DOHH2 (cell line): Measurements from ENCODE around the gene PHF10.

Source experiments
- CTCF ChIP-seq: fragments of 200-600 bp; sonication (generic); IDR thresholded peaks from one replicate; pipeline ENCODE4 v1.5.1; 2014; ENCODE audit warnings: antibody characterized with exemption, mild to moderate bottlenecking, low read depth, low read length; ENCODE audit not compliant: poor library complexity, severe bottlenecking
- EZH2phosphoT487 ChIP-seq: fragments of 200-600 bp; sonication (generic); IDR thresholded peaks from 2 replicates; pipeline ENCODE4 v1.6.1; 2017; ENCODE audit warnings: borderline replicate concordance, mild to moderate bottlenecking, antibody characterized with exemption, low read length, moderate library complexity, mixed read lengths

DNA sequence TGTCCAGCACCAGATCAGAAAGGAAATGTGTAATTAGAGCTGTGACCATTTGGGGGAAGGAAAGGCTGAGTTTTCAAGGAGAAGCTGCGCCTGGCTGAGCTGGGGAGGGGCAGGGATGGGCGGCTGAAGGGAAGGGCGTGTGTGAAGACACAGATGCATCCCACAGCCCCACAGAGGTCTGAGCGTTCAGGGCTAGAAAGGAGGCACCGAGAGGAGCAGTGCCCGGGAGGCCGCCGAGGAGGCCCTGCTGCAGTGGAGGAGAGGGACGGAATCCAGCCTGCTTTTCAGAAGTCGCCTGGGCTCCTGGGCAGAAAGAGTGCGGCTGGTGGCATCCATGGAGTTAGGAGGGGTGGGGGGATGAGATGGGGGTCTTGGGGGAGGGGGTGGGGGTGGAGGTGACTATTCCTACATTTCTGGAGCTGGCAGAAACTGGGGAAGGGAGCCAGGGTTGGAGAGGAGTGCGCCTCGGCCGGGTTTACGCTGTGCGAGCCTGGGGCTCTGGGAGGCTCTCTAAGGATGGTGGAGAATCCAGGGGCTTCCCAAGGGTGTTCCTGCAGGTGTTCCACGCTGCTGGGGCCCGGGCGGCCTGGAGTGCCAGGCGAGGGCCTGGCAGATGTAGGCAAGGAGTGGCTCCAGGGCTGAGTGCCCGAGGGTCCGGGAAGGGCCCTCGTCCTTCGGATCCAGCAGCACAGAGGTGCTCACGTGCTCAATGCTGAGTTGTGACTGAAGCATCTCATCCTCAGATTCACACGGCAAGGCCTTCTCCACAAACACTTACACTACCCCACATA, 64.3 kb downstream of the PHF10 start:
- TF ChIP-seq CTCF (no peak), EZH2phosphoT487 (no peak)
